ENCODE results near the gene PPP2R5D. TPM values are rescaled to one million over a fixed set of nuclear protein-coding genes. Genes with fewer than 3 reads are reported as not detected.

Gene PPP2R5D
- total and polyA plus RNA-seq, 9 of the 15 experiments (the other 6 are each of a cell fraction or from before 2014, with no cell fraction given) = 1.3 to 96.1 (median 38.4) TPM

GRCh38 chr6:43021270-43022047 lies 37.1 kb downstream of the PPP2R5D start, which contains the start of gene RRP36 (continued):
- TF ChIP-seq, protein P1, sequence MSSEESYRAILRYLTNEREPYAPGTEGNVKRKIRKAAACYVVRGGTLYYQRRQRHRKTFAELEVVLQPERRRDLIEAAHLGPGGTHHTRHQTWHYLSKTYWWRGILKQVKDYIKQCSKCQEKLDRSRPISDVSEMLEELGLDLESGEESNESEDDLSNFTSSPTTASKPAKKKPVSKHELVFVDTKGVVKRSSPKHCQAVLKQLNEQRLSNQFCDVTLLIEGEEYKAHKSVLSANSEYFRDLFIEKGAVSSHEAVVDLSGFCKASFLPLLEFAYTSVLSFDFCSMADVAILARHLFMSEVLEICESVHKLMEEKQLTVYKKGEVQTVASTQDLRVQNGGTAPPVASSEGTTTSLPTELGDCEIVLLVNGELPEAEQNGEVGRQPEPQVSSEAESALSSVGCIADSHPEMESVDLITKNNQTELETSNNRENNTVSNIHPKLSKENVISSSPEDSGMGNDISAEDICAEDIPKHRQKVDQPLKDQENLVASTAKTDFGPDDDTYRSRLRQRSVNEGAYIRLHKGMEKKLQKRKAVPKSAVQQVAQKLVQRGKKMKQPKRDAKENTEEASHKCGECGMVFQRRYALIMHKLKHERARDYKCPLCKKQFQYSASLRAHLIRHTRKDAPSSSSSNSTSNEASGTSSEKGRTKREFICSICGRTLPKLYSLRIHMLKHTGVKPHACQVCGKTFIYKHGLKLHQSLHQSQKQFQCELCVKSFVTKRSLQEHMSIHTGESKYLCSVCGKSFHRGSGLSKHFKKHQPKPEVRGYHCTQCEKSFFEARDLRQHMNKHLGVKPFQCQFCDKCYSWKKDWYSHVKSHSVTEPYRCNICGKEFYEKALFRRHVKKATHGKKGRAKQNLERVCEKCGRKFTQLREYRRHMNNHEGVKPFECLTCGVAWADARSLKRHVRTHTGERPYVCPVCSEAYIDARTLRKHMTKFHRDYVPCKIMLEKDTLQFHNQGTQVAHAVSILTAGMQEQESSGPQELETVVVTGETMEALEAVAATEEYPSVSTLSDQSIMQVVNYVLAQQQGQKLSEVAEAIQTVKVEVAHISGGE (CRISPR knock-in tag; IDR thresholded peaks at IDR 0.05) = peak in 1 of 3 experiments; percentile 75; a peak in 2 of 6 replicates
- TF ChIP-seq CCNT2 (IDR thresholded peaks at IDR 0.05; ENCODE audit: borderline replicate concordance, extremely low read depth, insufficient read length, low read depth, low read length) = peak; percentile 77
- TF ChIP-seq RAD51 (IDR thresholded peaks at IDR 0.05; ENCODE audit: borderline replicate concordance, low read depth) = no peak
- TF ChIP-seq CAMTA2 (CRISPR knock-in tag; conservative IDR thresholded peaks at IDR 0.05) = 0 out of 2 replicates have a peak, but pooled peaks have one; percentile 45
- TF ChIP-seq ZBED1 (IDR thresholded peaks at IDR 0.05) = peak; percentile 62; the same call in 1 of the 2 replicates
- peak; percentile 33; the same call in 1 of the 2 replicates for TF ChIP-seq ZNF263 (CRISPR knock-in tag; IDR thresholded peaks at IDR 0.05; ENCODE audit: borderline replicate concordance)
- TF ChIP-seq POLR2AphosphoS5 (IDR thresholded peaks at IDR 0.05; ENCODE audit: control insufficient read depth, insufficient read depth, low read depth, low read length) = peak; percentile 67; the same call in 1 of the 2 replicates
- peak; percentile 47 for TF ChIP-seq POLR2B (IDR thresholded peaks at IDR 0.05; ENCODE audit: low read depth, partially characterized antibody)
- TF ChIP-seq HDAC8 (tag; IDR thresholded peaks at IDR 0.05) = peak; percentile 39; the same call in 1 of the 2 replicates
- no peak for TF ChIP-seq HNRNPK (IDR thresholded peaks at IDR 0.05; ENCODE audit: low read depth, low read length, poor library complexity, severe bottlenecking)
- TF ChIP-seq TAF1 (IDR thresholded peaks at IDR 0.05; ENCODE audit: control insufficient read depth, extremely low read depth, insufficient read depth, low read length, severe bottlenecking) = peak; percentile 85
- TF ChIP-seq PTBP1 (IDR thresholded peaks at IDR 0.05; ENCODE audit: low read depth, low read length) = no peak
- peak; percentile 21; the same call in 1 of the 2 replicates for TF ChIP-seq NCOA1 (IDR thresholded peaks at IDR 0.05; ENCODE audit: low read depth)
- TF ChIP-seq, protein P2, sequence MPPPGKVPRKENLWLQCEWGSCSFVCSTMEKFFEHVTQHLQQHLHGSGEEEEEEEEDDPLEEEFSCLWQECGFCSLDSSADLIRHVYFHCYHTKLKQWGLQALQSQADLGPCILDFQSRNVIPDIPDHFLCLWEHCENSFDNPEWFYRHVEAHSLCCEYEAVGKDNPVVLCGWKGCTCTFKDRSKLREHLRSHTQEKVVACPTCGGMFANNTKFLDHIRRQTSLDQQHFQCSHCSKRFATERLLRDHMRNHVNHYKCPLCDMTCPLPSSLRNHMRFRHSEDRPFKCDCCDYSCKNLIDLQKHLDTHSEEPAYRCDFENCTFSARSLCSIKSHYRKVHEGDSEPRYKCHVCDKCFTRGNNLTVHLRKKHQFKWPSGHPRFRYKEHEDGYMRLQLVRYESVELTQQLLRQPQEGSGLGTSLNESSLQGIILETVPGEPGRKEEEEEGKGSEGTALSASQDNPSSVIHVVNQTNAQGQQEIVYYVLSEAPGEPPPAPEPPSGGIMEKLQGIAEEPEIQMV (tag; conservative IDR thresholded peaks at IDR 0.05; ENCODE audit: low read depth) = no peak
- TF ChIP-seq PHF20 (IDR thresholded peaks at IDR 0.05; ENCODE audit: partially characterized antibody) = peak; percentile 66
- TF ChIP-seq, protein P3, sequence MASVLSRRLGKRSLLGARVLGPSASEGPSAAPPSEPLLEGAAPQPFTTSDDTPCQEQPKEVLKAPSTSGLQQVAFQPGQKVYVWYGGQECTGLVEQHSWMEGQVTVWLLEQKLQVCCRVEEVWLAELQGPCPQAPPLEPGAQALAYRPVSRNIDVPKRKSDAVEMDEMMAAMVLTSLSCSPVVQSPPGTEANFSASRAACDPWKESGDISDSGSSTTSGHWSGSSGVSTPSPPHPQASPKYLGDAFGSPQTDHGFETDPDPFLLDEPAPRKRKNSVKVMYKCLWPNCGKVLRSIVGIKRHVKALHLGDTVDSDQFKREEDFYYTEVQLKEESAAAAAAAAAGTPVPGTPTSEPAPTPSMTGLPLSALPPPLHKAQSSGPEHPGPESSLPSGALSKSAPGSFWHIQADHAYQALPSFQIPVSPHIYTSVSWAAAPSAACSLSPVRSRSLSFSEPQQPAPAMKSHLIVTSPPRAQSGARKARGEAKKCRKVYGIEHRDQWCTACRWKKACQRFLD (CRISPR knock-in tag; IDR thresholded peaks at IDR 0.05) = peak; percentile 93
- TF ChIP-seq HNRNPH1 (optimal IDR thresholded peaks at IDR 0.05; ENCODE audit: low read depth, low read length) = no peak
- TF ChIP-seq ZNF121 (CRISPR knock-in tag; conservative IDR thresholded peaks at IDR 0.05) = no peak
- 0 out of 2 replicates have a peak, but pooled peaks have one; percentile 4 for TF ChIP-seq MTA1 (IDR thresholded peaks at IDR 0.05; ENCODE audit: borderline replicate concordance)

Measured in K562 (cell line).